Heart right ventricle (tissue), 16 donors: ENCODE measurements around the gene EFHB. TPM values are rescaled to one million over a fixed set of nuclear protein-coding genes. Genes with fewer than 3 reads are reported as not detected.

Experiments used
- ATAC-seq, 8 donors: fragments of 200-7000 bp; cut with Tn5 transposase; one replicate each; pipeline ENCODE4 v1.9.1; 2020; ENCODE audit warnings: mild to moderate bottlenecking in 8 of 8, moderate library complexity in 8 of 8, moderate number of reproducible peaks in 1 of 8
- DNase-seq, 2 donors: peaks; one replicate each; pipeline ENCODE4 v3.0.0-alpha.2; 2020
- H3K27ac ChIP-seq, 10 donors: fragments of 200-600 bp; sonication (generic) in 2 of 10; one replicate each; pipeline versions ENCODE4 v1.5.0 to v1.8.0; 2020 to 2022; ENCODE audit warnings: mild to moderate bottlenecking in 3 of 10
- H3K27me3 ChIP-seq, 7 donors: fragments of 200-600 bp; one replicate each; pipeline ENCODE4 v1.8.0; 2021 to 2022; ENCODE audit warnings: mild to moderate bottlenecking in 2 of 7
- H3K36me3 ChIP-seq, 9 donors: fragments of 200-600 bp; sonication (generic) in 1 of 9; one replicate each; pipeline versions ENCODE4 v1.5.0 to v1.8.0; 2020 to 2022; ENCODE audit warnings: mild to moderate bottlenecking in 2 of 9
- H3K4me1 ChIP-seq, 9 donors: fragments of 200-600 bp; sonication (generic) in 1 of 9; one replicate each; pipeline versions ENCODE4 v1.5.0 to v1.8.0; 2020 to 2022; ENCODE audit warnings: mild to moderate bottlenecking in 4 of 9
- H3K4me3 ChIP-seq, 10 donors: fragments of 200-600 bp; sonication (generic) in 2 of 10; one replicate each; pipeline versions ENCODE4 v1.5.0 to v1.8.0; 2020 to 2022; ENCODE audit warnings: mild to moderate bottlenecking in 7 of 10, moderate library complexity in 2 of 10
- H3K9me3 ChIP-seq, 11 donors: fragments of 200-600 bp in 10 of 11; sonication (generic) in 2 of 11; one replicate each; pipeline versions ENCODE4 v1.5.0 to v1.8.0; 2013 to 2022; ENCODE audit warnings: mild to moderate bottlenecking in 2 of 11, control low read depth in 1 of 11, moderate library complexity in 1 of 11
- CTCF ChIP-seq, 9 donors: fragments of 200-600 bp; sonication (generic) in 2 of 9; IDR thresholded peaks; one replicate each; pipeline versions ENCODE4 v1.5.0 to v1.8.0; 2021 to 2022; ENCODE audit warnings: antibody characterized with exemption in 9 of 9, mild to moderate bottlenecking in 5 of 9, moderate library complexity in 1 of 9
- WGBS, 2 donors: extraction: QIAGEN DNeasy Blood & Tissue Kit; methylation state at CpG; one replicate each; pipeline ENCODE4 v1.1.7; 2013; ENCODE audit warnings: inconsistent platforms in 1 of 2; 5-methylcytosine and 5-hydroxymethylcytosine counted together
- intact Hi-C, 10 donors: fragments of 100-400 bp; cut with DNase I; formaldehyde crosslinking; loops; one replicate each; pipeline versions ENCODE4 v1.11.1 to v1.14.2; 2022
- polyA plus RNA-seq, 2 donors: library from polyadenylated mRNA; stranded (reverse); fragments of 200-250 nt; gene quantifications; one replicate each; pipeline ENCODE4 v1.2.3, GENCODE V29; 2013
- total RNA-seq, 10 donors: library from RNA; stranded (reverse); fragmentation: NEBNext Ultra II Directional in 3 of 10; extraction: Animal tissue kit (Norgen Biotek cat#: 25700) in 3 of 10; gene quantifications; one replicate each; pipeline versions ENCODE4 v1.2.1 to v1.2.4, GENCODE V29; 2021 to 2023
- donor health status: Arrhythmogenic right ventricular cardiomyopathy.
- donor health status: ischemic (EF 13 %, LVEDD 7.1; RV severe dilation, severe dysfunction).
- donor health status: healthy with polysubstance abuse.
- donor health status: DM: no; HTN: yes; CAD: no.
- donor health status: DM: no; HTN: no; CAD: no.
- donor health status: ischemic (EF 25% LVEDD 6.9; RV normal size, moderate dysfunction).
- donor health status: ischemic (EF 25% LVEDD 5.7; RV mildly dilated, moderate dysfunction).
- donor health status: healthy.
- donor health status: DM: yes; HTN: yes; CAD: no.
- donor health status: Ischemic cardiomyopathy.
- donor health status: ischemic (EF 35%, LVEDD 5.7; RV mildly dilated, moderate dysfunction).
- donor health status: nonischemic (EF 11% LVEDD 7.7; RV severe dilation, severe dysfunction).
- donor health status: DM: yes; HTN: yes; CAD: no.
- donor health status: PGD.
- donor health status: ischemic (EF 29% LVEDD 5.4; RV normal size, mild dysfunction).
- donor health status: nonischemic (EF 23%, LVEDD 6.1; RV moderate dilation, normal function).

The EFHB gene
- total and polyA plus RNA-seq, 12 donors, result 0.19 to 1.6 (median 0.64) TPM; not detected in 2

GRCh38 chr3:19946832-19947548 is 13.0 kb upstream of the EFHB start, which contains the start of gene RAB5A:
Gene RAB5A, plus strand, starts transcription at chr3:19947097. Its CDS starts 3,802 bp downstream, at chr3:19950899.
- Histone ChIP-seq H3K4me3 (peak within 1 kb of the TSS; percentile 79 to 99 (median 98)), H3K27me3 (no peaks in the 10 kb centered on the region), H3K4me1 (peaks cover 0 to 44% (median 35%) of the 10 kb centered on the region in 9 donors), H3K9me3 (no peaks in the 10 kb centered on the region), H3K36me3 (peaks cover 0 to 20% (median 5%) of the 10 kb centered on the region in 9 donors), H3K27ac (peak within 1 kb of the TSS; percentile 89 to 99 (median 98))
- WGBS, 2 donors, result 0% methylated on average over 44 to 73 of the region's 73 CpGs
- TF ChIP-seq CTCF (IDR thresholded peaks at IDR 0.05), result peak in 1 of 9 donors; percentile 1
- peak; percentile 97 to 99 (median 98) for ATAC-seq
- intact Hi-C loops, result loop anchor here in 8 of 10 donors (1.0 to 10.0 kb wide), 12 partner anchors 58 to 240 kb away; partner anchors contain the start of genes KAT2B (in 5 of the 8) and SGO1 (in 4 of the 8)
- DNase-seq, result peak; percentile 96 to 98

GRCh38 chr3:19945969-19946831 is 12.2 kb upstream of the EFHB start:
- H3K27ac ChIP-seq, result peak overlapping the region; percentile 89 to 99 (median 98)
- H3K4me3 ChIP-seq, result peak overlapping the region; percentile 66 to 99 (median 96)
- no peak for TF ChIP-seq CTCF (IDR thresholded peaks at IDR 0.05)
- 39 to 40% methylated on average over 26 of the region's 26 CpGs for WGBS, 2 donors
- ATAC-seq (peak; percentile 0 to 33 (median 6)), DNase-seq (no peak)
- H3K27me3 ChIP-seq, result no peaks in the 10 kb centered on the region
- intact Hi-C loops, result loop anchor here in 8 of 10 donors (2.0 to 10.0 kb wide), 11 partner anchors 57 to 241 kb away; partner anchors contain the start of genes KAT2B (in 5 of the 8) and SGO1 (in 4 of the 8)
- peaks cover 0 to 12% (median 0%) of the 10 kb centered on the region in 9 donors for H3K36me3 ChIP-seq
- peaks cover 0 to 36% (median 32%) of the 10 kb centered on the region in 9 donors for H3K4me1 ChIP-seq
- H3K9me3 ChIP-seq, result no peaks in the 10 kb centered on the region

- 96 to 97% methylated on average over 9 of the region's 9 CpGs for WGBS, 2 donors
- intact Hi-C loops, result loop anchor here in 7 of 10 donors (5.0 to 10.0 kb wide), 7 partner anchors 58 to 242 kb away; partner anchors contain the start of genes KAT2B (in 4 of the 7) and SGO1 (in 3 of the 7)
These were observed 11.5 kb upstream of the EFHB start for GRCh38 chr3:19945534-19945933.

More at GRCh38 chr3:19945534-19945933, 11.5 kb upstream of the EFHB start:
- ATAC-seq, result no peak
- no peak for TF ChIP-seq CTCF (IDR thresholded peaks at IDR 0.05)
- Histone ChIP-seq H3K27ac (no peak overlapping the region), H3K36me3 (peaks cover 0 to 6% (median 0%) of the 10 kb centered on the region in 9 donors), H3K4me1 (peaks cover 0 to 36% (median 26%) of the 10 kb centered on the region in 9 donors), H3K27me3 (no peaks in the 10 kb centered on the region), H3K9me3 (no peaks in the 10 kb centered on the region), H3K4me3 (peak overlapping the region in 1 of 10 donors; percentile 99)
- DNase-seq, result no peak
